GM12878 (cell line): ENCODE data around the gene FXYD3. TPM values are rescaled to one million over a fixed set of nuclear protein-coding genes. Genes with fewer than 3 reads are reported as not detected.

Source experiments
- ATAC-seq: fragments of 200-7000 bp; cut with Tn5 transposase; 3 replicates; pipeline ENCODE4 v1.9.1; 2020; ENCODE audit warnings: mild to moderate bottlenecking, moderate library complexity
- BruUV-seq: library from RNA; stranded (reverse); fragments of 400-500 nt; replicated peaks from 2 replicates; lab custom pipeline; 2021; lab: Mats Ljungman, UMichigan
- CTCF ChIA-PET: fragments of 300-600 bp; sonication (Branson Sonifier 250); formaldehyde crosslinking; extraction: SDS; loops from one replicate; lab custom pipeline; 2021; ENCODE audit warnings: inconsistent platforms; lab: Yijun Ruan, JAX
- POLR2A ChIA-PET: fragments of 350-600 bp; formaldehyde crosslinking; extraction: SDS; loops from one replicate; lab custom pipeline; 2021; ENCODE audit warnings: inconsistent platforms; lab: Charles Lee
- RAD21 ChIA-PET: fragments of 300-600 bp; sonication (Branson Sonifier 250); formaldehyde crosslinking; loops from one replicate; lab custom pipeline; 2023; ENCODE audit warnings: antibody characterized with exemption; ENCODE audit not compliant: unreplicated experiment; lab: Charles Lee
- SMC1A ChIA-PET: fragments of 300-600 bp; sonication (Branson Sonifier 250); formaldehyde crosslinking; loops from one replicate; lab custom pipeline; 2023; ENCODE audit not compliant: unreplicated experiment, uncharacterized antibody; lab: Charles Lee
- DNase-seq: peaks from one replicate; pipeline ENCODE4 v3.0.0-alpha.2; 2011; ENCODE audit warnings: low read depth, low spot score
- FAIRE-seq: peaks from 3 replicates; lab custom pipeline; 2011; peaks lifted over from hg19 to GRCh38; lab: Jason Lieb, UNC
- H2AFZ ChIP-seq: 2 replicates; pipeline ENCODE4 v1.6.0; 2011; ENCODE audit warnings: low read depth, low read length, control low read depth; ENCODE audit not compliant: control insufficient read depth
- H3K27ac ChIP-seq: 2 replicates; pipeline ENCODE4 v1.5.1; 2011; ENCODE audit warnings: control low read depth; ENCODE audit not compliant: control insufficient read depth, insufficient read depth
- H3K27me3 ChIP-seq, 2 experiments: replicated peaks in 1 of 2; 2 replicates each; pipeline versions ENCODE4 v1.6.0 to v1.6.1; 2011; ENCODE audit warnings: low read length in 1 of 2; ENCODE audit not compliant: control insufficient read depth in 2 of 2, insufficient read depth in 2 of 2
- H3K36me3 ChIP-seq, 2 experiments: 2 replicates each; pipeline ENCODE4 v1.5.1; 2011; ENCODE audit warnings: low read length in 1 of 2; ENCODE audit not compliant: control insufficient read depth in 2 of 2, insufficient read depth in 2 of 2
- H3K4me1 ChIP-seq: 2 replicates; pipeline ENCODE4 v1.6.1; 2011; ENCODE audit warnings: mild to moderate bottlenecking, low read length, moderate library complexity, mixed read lengths; ENCODE audit not compliant: control insufficient read depth, insufficient read depth
- H3K4me2 ChIP-seq: 2 replicates; pipeline ENCODE4 v1.6.0; 2011; ENCODE audit warnings: control low read depth; ENCODE audit not compliant: control insufficient read depth, insufficient read depth
- H3K4me3 ChIP-seq: fragments of 200-600 bp; sonication (generic); 2 replicates; pipeline ENCODE4 v1.5.1; 2016
- H3K79me2 ChIP-seq: 2 replicates; pipeline ENCODE4 v1.6.0; 2011; ENCODE audit warnings: low read length; ENCODE audit not compliant: control insufficient read depth, insufficient read depth
- H3K9ac ChIP-seq: 2 replicates; pipeline ENCODE4 v1.8.0; 2011; ENCODE audit warnings: low read length, control low read depth, mixed read lengths; ENCODE audit not compliant: control insufficient read depth, insufficient read depth
- H3K9me3 ChIP-seq: replicated peaks from 3 replicates; pipeline ENCODE4 v1.5.1; 2011; ENCODE audit warnings: mild to moderate bottlenecking, low read length; ENCODE audit not compliant: control insufficient read depth, insufficient read depth
- H4K20me1 ChIP-seq: 2 replicates; pipeline ENCODE4 v1.6.0; 2011; ENCODE audit not compliant: control insufficient read depth, insufficient read depth
- IKZF1 ChIP-seq: fragments of 450-650 bp; conservative IDR thresholded peaks from 2 replicates; pipeline ENCODE4 v1.6.1; 2017; ENCODE audit warnings: antibody characterized with exemption, mild to moderate bottlenecking
- IKZF2 ChIP-seq, 2 experiments: fragments of 450-650 bp; IDR thresholded peaks; 2 replicates each; pipeline ENCODE4 v1.6.1; 2017; ENCODE audit warnings: mild to moderate bottlenecking in 2 of 2, moderate library complexity in 2 of 2
- MAX ChIP-seq: IDR thresholded peaks from 2 replicates; pipeline ENCODE4 v1.6.1; 2012; ENCODE audit warnings: low read depth, low read length, improper control_type of control experiment
- NR2F1 ChIP-seq: fragments of 450-650 bp; conservative IDR thresholded peaks from 2 replicates; pipeline ENCODE4 v1.6.1; 2017; ENCODE audit warnings: mild to moderate bottlenecking
- POU2F2 ChIP-seq: IDR thresholded peaks from 3 replicates; pipeline ENCODE4 v1.6.1; 2011; ENCODE audit warnings: low read depth, mild to moderate bottlenecking, low read length, borderline replicate concordance
- RUNX3 ChIP-seq: IDR thresholded peaks from 2 replicates; pipeline ENCODE4 v1.6.1; 2012; ENCODE audit warnings: low read length, inconsistent platforms
- SMARCA5 ChIP-seq: fragments of 450-650 bp; IDR thresholded peaks from 2 replicates; pipeline ENCODE4 v1.6.1; 2017; ENCODE audit warnings: mild to moderate bottlenecking
- SRF ChIP-seq, 2 experiments: IDR thresholded peaks; 2 replicates each; pipeline ENCODE4 v1.6.1; 2011; ENCODE audit warnings: low read depth in 2 of 2, low read length in 2 of 2, mild to moderate bottlenecking in 1 of 2, moderate library complexity in 1 of 2
- WGBS: methylation state at CpG from one replicate; pipeline ENCODE4 v1.1.6; 2016; ENCODE audit warnings: low lambda C conversion rate; ENCODE audit not compliant: insufficient replicate concordance, insufficient coverage; ENCODE audit errors: missing lambda C conversion rate; 5-methylcytosine and 5-hydroxymethylcytosine counted together
- in situ Hi-C: fragments of 300-500 bp; cut with MboI; formaldehyde crosslinking; loops from 9 replicates; pipeline ENCODE4 v1.14.3; 2018; ENCODE audit warnings: mixed read lengths
- intact Hi-C: fragments of 100-400 bp; cut with micrococcal nuclease; formaldehyde crosslinking; loops from one replicate; pipeline ENCODE4 v1.14.2; 2022; ENCODE audit not compliant: unreplicated experiment
- polyA plus RNA-seq, 11 experiments: library from polyadenylated mRNA; depleted of rRNA in 4 of 11; unstranded in 6 of 11; stranded (reverse) in 5 of 11; fragments of >200 nt; fragmentation: Nextera tagmentation in 4 of 11; fragmentation: Illumina TruSeq in 1 of 11; extraction: Ambion mirVana in 4 of 11; extraction: Trizol in 1 of 11; gene quantifications; 1 replicate in 1 of 11; 2 replicates in 10 of 11; pipeline versions ENCODE4 v1.2.1 to v1.2.3, GENCODE V29; 2011 to 2016; ENCODE audit warnings: inconsistent platforms in 2 of 11, missing spikeins in 2 of 11, low read depth in 1 of 11
- total RNA-seq, 4 experiments: library from RNA; depleted of rRNA in 3 of 4; stranded (reverse); fragments of >200 nt in 3 of 4; fragmentation: Illumina TruSeq in 1 of 4; extraction: Trizol in 1 of 4; gene quantifications; 2 replicates each; pipeline versions ENCODE4 v1.2.1 to v1.2.3, GENCODE V29; 2013 to 2021
- TF ChIP-seq, protein P1 (sequence below): IDR thresholded peaks from 2 replicates; pipeline ENCODE4 v1.6.1; 2011; ENCODE audit warnings: borderline replicate concordance, low read depth, mild to moderate bottlenecking, moderate library complexity, mixed read lengths, low read length; ENCODE audit not compliant: insufficient read depth; ENCODE audit errors: extremely low read length

FXYD3 gene
- total and polyA plus RNA-seq, 10 of the 15 experiments (the other 5 are each of a cell fraction or from before 2014, with no cell fraction given): 0.09 to 0.44 TPM; not detected in 8

DNA sequence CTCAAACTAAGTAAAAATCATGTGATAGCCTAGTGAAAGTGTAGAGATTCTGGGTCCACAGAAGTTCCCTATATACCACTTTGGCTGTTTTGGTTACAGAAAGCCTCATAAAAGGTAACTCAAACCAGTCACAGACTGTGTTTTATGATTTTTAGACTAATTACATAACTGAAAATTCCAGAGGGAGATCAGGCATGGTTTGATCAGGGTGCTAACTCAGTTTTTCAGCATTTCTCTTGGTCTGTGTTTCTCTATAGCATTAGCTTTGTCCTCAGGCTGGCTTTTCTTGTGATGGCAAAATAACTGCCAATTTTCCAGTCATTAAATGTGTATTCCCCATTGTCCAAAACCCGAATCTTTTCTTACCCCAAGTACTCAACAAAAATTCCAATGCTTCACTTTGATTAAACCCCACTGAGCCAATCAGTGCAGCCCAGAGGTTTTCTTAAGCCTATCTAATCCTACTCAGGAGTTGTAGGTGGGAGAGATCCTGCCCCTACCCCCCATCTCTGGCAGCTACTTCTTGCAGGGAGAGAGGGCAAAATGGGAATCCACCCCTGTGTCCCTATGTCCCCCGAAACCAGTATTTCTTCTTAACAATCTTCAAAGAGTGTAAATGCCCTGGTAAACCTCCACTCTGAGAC lies 8.6 kb upstream of the FXYD3 start:
- FAIRE-seq: no peak

GRCh38 chr19:35107545-35107944 lies 8.1 kb upstream of the FXYD3 start:
- H3K9ac ChIP-seq: no peak overlapping the region
- H3K9me3 ChIP-seq: no peaks in the 10 kb centered on the region; the same call in 2 of the 3 replicates
- peaks cover 0 to 2% of the 10 kb centered on the region in 2 experiments; a peak in 1 of 4 replicates for H3K27me3 ChIP-seq
- H3K4me3 ChIP-seq: no peak overlapping the region
- intact Hi-C loops: no loop called here
- ChIA-PET RAD21 (interaction anchor here (0.6 kb wide), 1 partner anchor 11 kb away, joined by 3 read pairs; no protein-coding TSS in a partner anchor), SMC1A (no interaction called here), CTCF (no interaction called here), POLR2A (interaction anchor here (1.1 kb wide), 1 partner anchor 17 kb away, joined by 3 read pairs; no protein-coding TSS in a partner anchor)
- no peaks in the 10 kb centered on the region for H4K20me1 ChIP-seq
- in situ Hi-C loops: no loop called here
- H3K27ac ChIP-seq: no peak overlapping the region
- BruUV-seq: no TSS peak
- TF ChIP-seq IKZF1 (0 out of 2 replicates have a peak, but pooled peaks have one; percentile 46), RUNX3 (no peak), IKZF2 (IDR thresholded peaks at IDR 0.05) (peak; percentile 38 to 50; a peak in 2 of 4 replicates), SRF (IDR thresholded peaks at IDR 0.05; ENCODE audit: low read depth in 2 of 2, low read length in 2 of 2) (no peak)
- TF ChIP-seq, protein P1, sequence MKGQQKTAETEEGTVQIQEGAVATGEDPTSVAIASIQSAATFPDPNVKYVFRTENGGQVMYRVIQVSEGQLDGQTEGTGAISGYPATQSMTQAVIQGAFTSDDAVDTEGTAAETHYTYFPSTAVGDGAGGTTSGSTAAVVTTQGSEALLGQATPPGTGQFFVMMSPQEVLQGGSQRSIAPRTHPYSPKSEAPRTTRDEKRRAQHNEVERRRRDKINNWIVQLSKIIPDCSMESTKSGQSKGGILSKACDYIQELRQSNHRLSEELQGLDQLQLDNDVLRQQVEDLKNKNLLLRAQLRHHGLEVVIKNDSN: no peak
- DNase-seq (no peak), ATAC-seq (no peak), FAIRE-seq (no peak)
- no peak overlapping the region for H2AFZ ChIP-seq
- H3K36me3 ChIP-seq: no peaks in the 10 kb centered on the region
- 20% methylated on average over 5 of the region's 5 CpGs for WGBS
- no peaks in the 10 kb centered on the region for H3K79me2 ChIP-seq
- H3K4me1 ChIP-seq: no peaks in the 10 kb centered on the region
- H3K4me2 ChIP-seq: no peak overlapping the region

More for the DNA sequence above, 8.6 kb upstream of the FXYD3 start:
- ChIA-PET SMC1A (interaction anchor here (0.6 to 1.2 kb wide), 2 partner anchors 29 to 40 kb away, joined by 3 read pairs; no protein-coding TSS in a partner anchor), POLR2A (interaction anchor here (1.1 kb wide), 1 partner anchor 17 kb away, joined by 3 read pairs; no protein-coding TSS in a partner anchor), CTCF (interaction anchor here (0.8 kb wide), 1 partner anchor 35 kb away, joined by 3 read pairs; no protein-coding TSS in a partner anchor), RAD21 (no interaction called here)
- no peaks in the 10 kb centered on the region for H3K79me2 ChIP-seq
- no peaks in the 10 kb centered on the region for H3K36me3 ChIP-seq
- intact Hi-C loops: no loop called here
- H3K27me3 ChIP-seq: peaks cover 0 to 2% of the 10 kb centered on the region in 2 experiments; a peak in 1 of 4 replicates
- no peaks in the 10 kb centered on the region for H4K20me1 ChIP-seq
- 18% methylated on average over 2 of the region's 2 CpGs for WGBS
- H2AFZ ChIP-seq: no peak overlapping the region
- BruUV-seq: no TSS peak
- no peaks in the 10 kb centered on the region; the same call in 2 of the 3 replicates for H3K9me3 ChIP-seq
- in situ Hi-C loops: no loop called here
- no peak overlapping the region for H3K9ac ChIP-seq
- DNase-seq (no peak), ATAC-seq (no peak)
- no peak overlapping the region for H3K4me3 ChIP-seq
- H3K4me1 ChIP-seq: no peaks in the 10 kb centered on the region
- no peak overlapping the region for H3K4me2 ChIP-seq
- TF ChIP-seq MAX (no peak), POU2F2 (no peak), SMARCA5 (no peak), NR2F1 (no peak)
- H3K27ac ChIP-seq: no peak overlapping the region
